CD4-positive, alpha-beta T cell treated with Interleukin-21 for 1 hour (primary cell): ENCODE data around the gene DNAJB9.

Experiments used
- DNase-seq: peaks from one replicate; pipeline ENCODE4 v3.0.0-alpha.2; 2020

DNAJB9 gene

GRCh38 chr7:108611268-108611667, 41.6 kb downstream of the DNAJB9 start:
- no peak for DNase-seq

GRCh38 chr7:108613147-108613948, 43.7 kb downstream of the DNAJB9 start:
- DNase-seq, result peak; percentile 56

GRCh38 chr7:108613949-108614381, 44.3 kb downstream of the DNAJB9 start:
- DNase-seq, result no peak

- DNase-seq, result no peak
Measured at GRCh38 chr7:108614896-108615295, 45.2 kb downstream of the DNAJB9 start.

- no peak for DNase-seq
Measured at GRCh38 chr7:108618056-108618455, 48.4 kb downstream of the DNAJB9 start.

GRCh38 chr7:108623220-108623619, 53.5 kb downstream of the DNAJB9 start:
- no peak for DNase-seq
